Measurements from ENCODE around the gene NOL4L.
A peak's percentile ranks its signal among the peaks of the same experiment; 100 is the strongest.
"Not testable (repeated sequence)": the region's sequence is repeated elsewhere in the genome, so short reads cannot be mapped to it uniquely, and the experiment has no call there.

Gene NOL4L

GRCh38 chr20:32439132-32439829, 145.9 kb downstream of the NOL4L start:
- DNase-seq: peak; percentile 57

GRCh38 chr20:32438331-32438858, 146.7 kb downstream of the NOL4L start:
- no peak for DNase-seq

GRCh38 chr20:32437391-32438074, 147.6 kb downstream of the NOL4L start:
- no peak for DNase-seq

GRCh38 chr20:32436968-32437367, 148.2 kb downstream of the NOL4L start:
- DNase-seq: no peak

GRCh38 chr20:32436142-32436861, 148.8 kb downstream of the NOL4L start:
- DNase-seq: no peak

- no peak for DNase-seq
Observed at GRCh38 chr20:32435449-32436107, 149.6 kb downstream of the NOL4L start.

GRCh38 chr20:32434434-32434833, 150.7 kb downstream of the NOL4L start:
- DNase-seq: no peak

- no peak for DNase-seq
Observed at GRCh38 chr20:32433311-32434021, 151.7 kb downstream of the NOL4L start.

GRCh38 chr20:32432277-32432676, 152.9 kb downstream of the NOL4L start:
- DNase-seq: no peak

- no peak for DNase-seq
Observed at GRCh38 chr20:32431457-32431856, 153.7 kb downstream of the NOL4L start.

- no peak for DNase-seq
Observed at GRCh38 chr20:32429745-32430360, 155.3 kb downstream of the NOL4L start.

- DNase-seq: no peak
Observed at GRCh38 chr20:32429343-32429742, 155.8 kb downstream of the NOL4L start.

- DNase-seq: no peak
Observed at GRCh38 chr20:32427996-32428395, 157.1 kb downstream of the NOL4L start.

- DNase-seq: no peak
Observed at GRCh38 chr20:32421290-32421689, 163.8 kb downstream of the NOL4L start.

GRCh38 chr20:32418376-32418775, 166.8 kb downstream of the NOL4L start:
- no peak for DNase-seq

- no peak for DNase-seq
Observed at GRCh38 chr20:32416206-32416605, 168.9 kb downstream of the NOL4L start.

GRCh38 chr20:32415494-32415893, 169.6 kb downstream of the NOL4L start:
- DNase-seq: no peak

- peak; percentile 22 for DNase-seq
Observed at GRCh38 chr20:32411955-32412706, 173.0 kb downstream of the NOL4L start.

- not testable (repeated sequence) for DNase-seq
Observed at GRCh38 chr20:32407131-32407750, 177.9 kb downstream of the NOL4L start.

GRCh38 chr20:32406701-32407100, 178.4 kb downstream of the NOL4L start:
- DNase-seq: no peak

GRCh38 chr20:32404017-32404416, 181.1 kb downstream of the NOL4L start:
- no peak for DNase-seq
